Stimulated activated CD4-positive, alpha-beta T cell treated with anti-CD3 and anti-CD28 coated beads, Interleukin-4, amount 100 ng/mL, for 1 hour (primary cell): Measurements from ENCODE around the gene MMP14.

Experiments used
- DNase-seq: peaks from one replicate; pipeline ENCODE4 v3.0.0-alpha.2; 2020

Gene MMP14

GRCh38 chr14:22886500-22887259, 50.3 kb downstream of the MMP14 start:
- peak; percentile 71 for DNase-seq

- peak; percentile 18 for DNase-seq
These were observed 51.0 kb downstream of the MMP14 start for GRCh38 chr14:22887260-22887989.

- DNase-seq: peak; percentile 76
These were observed 51.6 kb downstream of the MMP14 start for GRCh38 chr14:22887990-22888378.

GRCh38 chr14:22888662-22889061, 52.3 kb downstream of the MMP14 start:
- DNase-seq: no peak

GRCh38 chr14:22890416-22890815, 54.0 kb downstream of the MMP14 start:
- no peak for DNase-seq

GRCh38 chr14:22892488-22892887, 56.1 kb downstream of the MMP14 start:
- DNase-seq: no peak

GRCh38 chr14:22893706-22894105, 57.3 kb downstream of the MMP14 start:
- no peak for DNase-seq

GRCh38 chr14:22895402-22895801, 59.0 kb downstream of the MMP14 start:
- no peak for DNase-seq

- no peak for DNase-seq
These were observed 60.0 kb downstream of the MMP14 start for GRCh38 chr14:22896356-22896755.

GRCh38 chr14:22896760-22897159, 60.4 kb downstream of the MMP14 start:
- DNase-seq: no peak

- no peak for DNase-seq
These were observed 61.0 kb downstream of the MMP14 start for GRCh38 chr14:22897357-22897756.
